ENCODE data around the gene WNT7B.

DNA sequence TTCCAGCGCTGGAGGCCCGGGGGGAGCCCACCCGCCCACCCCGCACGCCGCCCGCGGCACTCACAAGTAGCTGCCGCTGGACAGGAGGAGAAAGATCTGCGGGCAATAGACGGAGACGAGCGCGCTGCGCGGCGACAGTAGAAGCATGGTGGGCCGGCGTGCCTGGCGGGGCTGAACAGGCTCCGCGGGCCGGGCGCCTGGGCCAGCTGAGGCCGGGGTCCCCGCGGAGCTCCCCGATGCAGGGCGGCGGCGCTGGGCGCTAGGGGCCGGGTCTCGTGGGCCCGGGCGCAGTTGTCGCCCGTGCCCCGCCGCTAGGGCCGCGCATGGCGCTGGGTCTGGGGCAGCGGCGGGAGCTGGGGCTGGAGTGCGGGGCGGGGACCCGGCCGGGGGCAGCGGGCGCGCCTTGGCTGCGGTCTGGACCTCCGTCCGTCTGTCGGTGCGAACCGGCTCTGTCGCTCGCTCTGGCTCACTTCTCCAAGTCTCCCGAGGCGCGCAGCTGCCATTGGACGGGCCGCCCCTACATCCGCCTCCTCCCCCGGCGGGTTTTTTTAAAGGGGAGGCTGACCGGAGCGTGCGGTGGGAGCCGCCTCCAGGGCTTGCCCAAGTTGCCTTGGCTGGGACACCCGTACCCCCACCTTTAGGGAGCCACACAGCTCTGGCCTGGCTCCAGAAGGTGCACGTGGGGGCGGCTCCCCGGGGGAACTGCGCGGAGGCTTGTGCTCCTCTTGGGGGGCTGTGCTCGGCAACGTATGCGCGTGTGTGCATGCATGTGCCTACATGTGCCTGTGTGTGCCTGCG, 4.7 kb downstream of the WNT7B start:
- TF ChIP-seq POLR2AphosphoS5 (IDR thresholded peaks at IDR 0.05) (no peak), POLR2A (IDR thresholded peaks at IDR 0.05) (no peak)

All from suprapubic skin (tissue), 4 donors.